Renal cortical epithelial cell (primary cell): ENCODE measurements around the gene MTFMT. TPM values are rescaled to one million over a fixed set of nuclear protein-coding genes. Genes with fewer than 3 reads are reported as not detected.
"Not testable (repeated sequence)": the region's sequence is repeated elsewhere in the genome, so short reads cannot be mapped to it uniquely, and the experiment has no call there.

Source experiments
- DNase-seq: peaks from one replicate; pipeline ENCODE4 v3.0.0-alpha.2; 2011; ENCODE audit warnings: low read depth
- total RNA-seq: library from RNA; depleted of rRNA; stranded (reverse); fragments of >200 nt; gene quantifications from 2 replicates; pipeline ENCODE4 v1.2.3, GENCODE V29; 2014

Gene MTFMT
- 22.6 and 33.7 TPM in 2 replicates for total RNA-seq

DNA sequence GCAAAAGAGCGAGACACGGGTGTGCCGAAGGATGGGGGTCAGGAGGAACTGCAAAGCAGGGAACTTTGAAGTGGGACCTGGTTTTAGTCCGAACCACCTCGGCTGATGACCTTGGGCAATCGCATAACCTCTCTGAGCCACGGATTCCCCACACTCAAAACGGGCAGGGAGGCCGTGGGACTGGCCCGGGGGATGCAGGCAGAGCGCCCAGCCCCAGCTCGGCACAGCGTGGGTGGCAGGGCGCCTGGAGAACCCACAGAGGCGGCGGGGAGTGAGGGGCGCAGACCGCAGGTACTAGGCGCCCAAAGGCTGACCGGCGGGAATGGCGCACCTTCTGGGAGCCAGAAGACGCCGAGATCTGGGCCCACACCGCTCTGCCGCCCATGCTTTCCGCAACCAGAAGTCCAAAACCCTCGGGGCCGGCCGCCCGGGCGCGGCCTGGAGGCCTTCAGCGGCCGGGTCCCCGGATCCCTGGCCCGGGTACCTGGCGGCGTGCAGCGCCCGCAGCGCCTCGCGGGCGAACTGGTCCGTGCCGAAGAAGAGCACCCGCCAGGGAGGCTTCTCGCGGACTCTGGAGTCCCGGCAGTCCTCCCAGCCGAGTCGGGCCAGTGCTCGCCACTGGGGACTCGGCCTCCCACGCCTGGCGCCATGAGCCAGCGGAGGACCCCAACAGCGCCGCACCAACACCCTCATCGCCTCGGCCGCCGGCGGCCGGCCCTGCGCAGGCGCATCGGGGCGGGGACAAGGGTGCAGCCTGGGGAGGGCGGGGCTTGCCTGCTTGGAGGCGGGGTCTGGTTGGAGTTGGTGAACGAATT, at the start of gene MTFMT:
Gene MTFMT, minus strand, starts transcription at position 719 of the 815 bp plus-strand sequence. Its CDS starts 26 bp downstream, at position 693.
- DNase-seq, result peak; percentile 43

DNA sequence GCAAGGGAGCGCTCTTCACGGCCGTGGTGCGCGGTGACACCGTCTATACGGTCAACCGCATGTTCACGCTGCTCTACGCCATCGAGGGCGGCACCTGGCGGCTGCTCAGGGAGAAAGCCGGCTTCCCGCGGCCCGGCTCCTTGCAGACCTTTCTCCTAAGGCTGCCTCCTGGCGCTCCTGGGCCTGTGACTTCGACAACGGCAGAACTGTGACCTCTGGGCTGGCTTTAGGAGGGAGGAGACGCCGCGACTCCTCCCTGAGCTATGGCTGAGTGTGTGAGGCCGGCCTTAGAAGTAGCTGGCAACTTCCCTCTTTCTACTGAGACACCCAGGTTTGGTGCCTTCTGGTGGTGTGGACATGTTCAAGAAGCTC, 48.5 kb upstream of the MTFMT start:
- DNase-seq, result peak; percentile 40

DNA sequence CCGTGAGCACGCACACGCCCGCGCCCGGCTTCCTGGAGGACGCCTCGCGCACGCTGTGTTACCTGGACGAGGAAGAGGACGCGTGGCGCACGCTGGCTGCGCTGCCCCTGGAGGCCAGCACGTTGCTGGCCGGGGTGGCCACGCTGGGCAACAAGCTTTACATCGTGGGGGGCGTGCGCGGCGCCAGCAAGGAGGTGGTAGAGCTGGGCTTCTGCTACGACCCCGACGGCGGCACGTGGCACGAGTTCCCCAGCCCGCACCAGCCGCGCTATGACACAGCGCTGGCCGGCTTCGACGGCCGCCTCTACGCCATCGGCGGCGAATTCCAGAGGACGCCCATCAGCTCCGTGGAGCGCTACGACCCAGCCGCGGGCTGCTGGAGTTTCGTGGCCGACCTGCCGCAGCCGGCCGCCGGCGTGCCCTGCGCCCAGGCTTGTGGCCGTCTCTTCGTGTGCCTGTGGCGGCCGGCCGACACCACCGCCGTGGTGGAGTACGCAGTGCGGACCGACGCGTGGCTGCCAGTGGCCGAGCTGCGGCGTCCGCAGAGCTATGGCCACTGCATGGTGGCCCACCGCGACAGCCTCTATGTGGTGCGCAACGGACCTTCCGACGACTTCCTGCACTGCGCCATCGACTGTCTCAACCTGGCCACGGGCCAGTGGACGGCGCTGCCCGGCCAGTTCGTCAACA, 48.0 kb upstream of the MTFMT start:
- no peak for DNase-seq

DNA sequence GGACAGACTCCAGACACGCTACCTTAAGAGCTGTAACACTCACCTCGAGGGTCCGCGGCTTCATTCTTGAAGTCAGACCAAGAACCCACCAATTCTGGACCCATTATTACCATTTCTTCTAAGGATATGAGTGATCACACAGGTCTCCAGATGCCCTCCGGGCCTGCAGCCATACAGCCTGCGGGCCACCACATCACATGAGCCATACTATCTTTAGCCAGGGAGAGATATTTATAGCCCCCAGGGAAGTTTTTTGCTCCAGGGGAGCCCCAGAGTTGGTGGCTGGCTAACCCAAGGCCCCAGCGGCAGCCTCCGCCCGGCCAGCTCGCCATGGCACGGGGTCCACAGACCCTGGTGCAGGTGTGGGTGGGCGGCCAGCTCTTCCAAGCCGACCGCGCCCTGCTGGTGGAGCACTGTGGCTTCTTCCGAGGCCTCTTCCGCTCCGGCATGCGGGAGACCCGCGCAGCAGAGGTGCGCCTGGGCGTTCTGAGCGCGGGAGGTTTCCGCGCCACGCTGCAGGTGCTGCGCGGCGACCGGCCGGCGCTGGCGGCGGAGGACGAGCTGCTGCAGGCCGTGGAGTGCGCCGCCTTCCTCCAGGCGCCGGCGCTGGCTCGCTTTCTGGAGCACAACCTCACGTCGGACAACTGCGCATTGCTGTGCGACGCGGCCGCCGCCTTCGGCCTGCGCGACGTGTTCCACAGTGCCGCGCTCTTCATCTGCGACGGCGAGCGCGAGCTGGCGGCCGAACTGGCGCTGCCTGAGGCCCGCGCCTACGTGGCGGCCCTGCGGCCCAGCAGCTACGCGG, 47.2 kb upstream of the MTFMT start, which contains the start of gene KBTBD13:
Gene KBTBD13, plus strand, starts transcription at position 261 of the 805 bp plus-strand sequence. Its CDS starts 70 bp downstream, at position 331.
- DNase-seq, result no peak

DNA sequence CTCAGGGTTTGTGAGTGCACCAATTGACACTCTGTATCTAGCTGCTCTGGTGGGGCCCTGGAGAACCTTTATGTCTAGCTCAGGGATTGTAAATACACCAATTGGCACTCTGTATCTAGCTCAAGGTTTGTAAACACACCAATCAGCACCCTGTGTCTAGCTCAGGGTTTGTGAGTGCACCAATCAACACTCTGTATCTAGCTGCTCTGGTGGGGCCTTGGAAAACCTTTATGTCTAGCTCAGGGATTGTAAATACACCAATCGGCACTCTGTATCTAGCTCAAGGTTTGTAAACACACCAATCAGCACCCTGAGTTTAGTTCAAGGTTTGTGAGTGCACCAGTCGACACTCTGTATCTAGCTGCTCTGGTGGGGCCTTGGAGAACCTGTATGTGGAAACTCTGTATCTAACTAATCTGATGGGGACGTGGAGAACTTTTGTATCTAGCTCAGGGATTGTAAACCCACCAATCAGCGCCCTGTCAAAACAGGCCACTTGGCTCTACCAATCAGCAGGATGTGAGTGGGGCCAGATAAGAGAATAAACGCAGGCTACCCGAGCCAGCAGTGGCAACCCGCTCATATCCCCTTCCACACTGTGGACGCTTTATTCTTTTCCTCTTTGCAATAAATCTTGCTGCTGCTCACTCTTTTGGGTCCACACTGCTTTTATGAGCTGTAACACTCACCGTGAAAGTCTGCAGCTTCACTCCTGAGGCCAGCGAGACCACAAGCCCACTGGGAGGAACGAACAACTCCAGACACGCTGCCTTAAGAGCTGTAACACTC, 46.4 kb upstream of the MTFMT start:
- not testable (repeated sequence) for DNase-seq

DNA sequence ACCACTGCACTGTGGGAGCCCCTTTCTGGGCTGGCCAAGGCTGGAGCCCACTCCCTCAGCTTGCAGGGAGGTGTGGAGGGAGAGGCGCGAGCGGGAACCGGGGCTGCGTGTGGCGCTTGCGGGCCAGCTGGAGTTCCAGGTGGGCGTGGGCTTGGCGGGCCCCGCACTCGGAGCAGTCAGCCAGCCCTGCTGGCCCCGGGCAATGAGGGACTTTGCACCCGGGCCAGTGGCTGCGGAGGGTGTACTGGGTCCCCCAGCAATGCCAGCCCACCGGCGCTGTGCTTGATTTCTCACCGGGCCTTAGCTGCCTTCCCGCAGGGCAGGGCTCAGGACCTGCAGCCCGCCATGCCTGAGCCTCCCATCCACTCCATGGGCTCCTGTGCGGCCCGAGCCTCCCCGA, 45.5 kb upstream of the MTFMT start:
- not testable (repeated sequence) for DNase-seq

DNA sequence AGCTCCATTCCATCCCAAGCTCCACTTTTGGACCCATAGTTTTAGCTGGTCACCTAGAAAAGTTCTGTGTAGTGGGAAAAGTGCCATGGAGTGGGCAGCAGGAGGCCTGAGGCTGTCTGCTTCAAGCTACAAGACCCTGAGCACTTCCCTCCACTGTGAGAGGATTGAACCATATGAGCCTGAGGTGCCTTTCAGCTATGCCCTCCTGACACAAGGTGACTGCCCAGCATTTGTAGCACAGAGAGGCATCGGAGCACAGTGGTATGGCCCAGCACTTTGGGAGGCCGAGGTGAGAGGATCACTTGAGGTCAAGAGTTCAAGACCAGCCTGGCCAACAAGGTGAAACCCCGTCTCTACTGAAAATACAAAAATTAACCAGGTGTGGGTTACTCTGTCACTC, 43.2 kb upstream of the MTFMT start:
- DNase-seq, result no peak

DNA sequence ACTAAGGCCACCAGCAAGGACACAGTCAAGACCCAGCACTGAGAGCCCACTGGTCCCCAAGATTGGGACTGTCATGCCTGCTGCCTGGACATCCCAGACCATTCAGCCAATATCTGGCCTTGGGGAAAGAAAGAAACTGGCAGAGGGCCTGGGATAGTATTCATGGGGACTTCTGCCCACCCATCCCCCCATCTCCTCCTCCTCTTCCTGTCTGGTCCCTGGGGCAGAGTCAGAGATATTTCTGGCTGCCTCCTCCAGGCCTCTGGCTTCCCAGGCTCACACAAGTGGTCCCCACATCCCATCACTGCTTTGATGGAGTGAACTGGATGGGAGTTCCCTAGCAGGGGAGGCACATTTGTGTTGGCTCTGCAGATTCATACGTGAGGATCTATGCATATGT, 42.6 kb upstream of the MTFMT start:
- DNase-seq, result no peak

DNA sequence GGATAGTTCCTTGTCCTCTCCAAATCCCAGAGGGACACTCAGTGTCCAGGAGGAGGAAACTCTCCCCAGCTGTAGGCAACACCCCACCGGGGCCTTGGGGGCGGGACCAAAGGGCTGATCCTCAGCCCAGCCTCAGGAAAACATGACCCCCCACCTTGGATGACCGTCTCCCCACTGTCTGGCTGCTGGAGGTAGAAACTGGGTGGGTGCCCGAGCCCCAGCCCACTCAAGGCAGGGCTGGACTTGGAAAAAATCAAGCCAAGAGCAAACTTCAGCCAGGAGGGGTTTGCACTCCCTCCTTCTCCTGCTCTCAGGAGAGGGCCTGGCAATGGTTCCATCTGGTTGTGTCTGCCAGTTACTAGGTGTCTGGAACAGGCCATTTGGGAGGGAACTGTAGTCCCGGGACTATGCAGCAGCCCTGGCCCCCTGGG, 42.0 kb upstream of the MTFMT start:
- no peak for DNase-seq

DNA sequence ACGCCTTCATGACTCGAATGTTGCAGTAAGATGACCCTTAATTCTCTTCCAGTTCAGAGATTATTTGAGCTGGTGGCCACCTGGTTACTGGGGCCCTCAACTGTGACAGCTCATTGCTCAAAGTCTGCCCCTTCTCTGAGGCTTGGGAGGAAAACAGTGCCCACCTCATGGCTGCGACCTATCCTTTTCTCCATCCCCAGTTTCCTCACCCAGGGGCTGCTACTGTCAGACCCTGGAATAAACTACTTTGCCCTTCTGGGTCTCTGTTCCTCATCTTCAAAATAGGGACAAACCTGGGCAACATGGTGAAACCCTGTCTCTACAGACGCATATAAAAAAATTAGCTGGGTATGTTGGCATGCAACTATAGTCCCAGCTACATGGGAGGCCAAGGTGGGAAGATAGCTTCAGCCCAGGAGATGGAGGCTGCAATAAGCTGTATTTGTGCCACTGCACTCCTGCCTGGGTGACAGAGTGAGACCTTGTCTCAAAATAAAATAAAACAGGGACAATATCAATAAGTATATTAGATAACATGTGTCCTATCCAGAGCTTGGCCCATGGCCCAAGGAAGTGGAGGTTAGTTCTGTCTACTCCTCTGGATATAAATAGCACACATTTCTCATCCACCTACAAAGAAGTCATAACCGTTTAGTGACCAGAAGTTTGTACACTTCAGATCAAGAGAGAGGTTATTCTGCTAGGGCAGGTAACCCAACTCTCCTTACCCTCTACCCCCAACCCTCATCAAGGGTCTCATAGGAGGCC, 40.5 kb upstream of the MTFMT start:
- no peak for DNase-seq

DNA sequence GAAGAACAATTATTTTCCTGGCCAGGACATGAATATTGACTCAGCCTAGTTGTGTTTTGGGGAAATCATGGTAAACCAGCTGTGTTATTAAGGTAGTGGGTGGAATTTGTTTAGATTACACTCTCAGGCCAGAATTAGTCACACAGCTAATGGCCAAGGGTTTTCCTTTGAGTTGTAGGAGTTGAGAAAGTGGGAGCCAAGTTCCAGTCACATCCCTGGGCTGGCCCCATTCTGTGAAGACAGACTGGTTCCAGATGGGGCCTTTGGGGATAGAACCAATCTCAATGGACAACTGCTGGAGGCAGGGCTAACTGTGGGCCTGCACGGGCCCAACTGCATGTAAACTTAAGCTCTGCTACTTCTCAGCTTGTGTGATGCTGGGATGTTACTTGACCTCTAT, 39.7 kb upstream of the MTFMT start:
- peak; percentile 76 for DNase-seq

DNA sequence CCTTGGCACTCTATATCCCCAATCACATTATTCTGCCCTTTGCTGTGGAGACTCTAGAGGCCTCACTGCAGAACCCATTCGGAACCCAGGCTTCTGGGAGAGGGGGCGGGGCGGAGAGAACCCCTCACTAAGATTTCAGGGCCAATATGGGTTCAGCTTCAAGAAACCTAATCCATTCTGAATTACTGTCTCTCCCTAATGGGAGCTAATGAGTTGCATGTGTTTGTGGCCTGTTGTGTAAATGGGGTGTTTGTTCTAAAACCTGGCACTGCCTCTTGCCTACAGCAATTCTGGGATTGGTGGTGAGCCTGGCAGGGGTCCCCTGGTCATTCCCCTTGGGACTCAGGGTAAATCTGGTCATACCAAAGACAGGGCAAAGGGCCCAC, 39.0 kb upstream of the MTFMT start:
- DNase-seq, result no peak

DNA sequence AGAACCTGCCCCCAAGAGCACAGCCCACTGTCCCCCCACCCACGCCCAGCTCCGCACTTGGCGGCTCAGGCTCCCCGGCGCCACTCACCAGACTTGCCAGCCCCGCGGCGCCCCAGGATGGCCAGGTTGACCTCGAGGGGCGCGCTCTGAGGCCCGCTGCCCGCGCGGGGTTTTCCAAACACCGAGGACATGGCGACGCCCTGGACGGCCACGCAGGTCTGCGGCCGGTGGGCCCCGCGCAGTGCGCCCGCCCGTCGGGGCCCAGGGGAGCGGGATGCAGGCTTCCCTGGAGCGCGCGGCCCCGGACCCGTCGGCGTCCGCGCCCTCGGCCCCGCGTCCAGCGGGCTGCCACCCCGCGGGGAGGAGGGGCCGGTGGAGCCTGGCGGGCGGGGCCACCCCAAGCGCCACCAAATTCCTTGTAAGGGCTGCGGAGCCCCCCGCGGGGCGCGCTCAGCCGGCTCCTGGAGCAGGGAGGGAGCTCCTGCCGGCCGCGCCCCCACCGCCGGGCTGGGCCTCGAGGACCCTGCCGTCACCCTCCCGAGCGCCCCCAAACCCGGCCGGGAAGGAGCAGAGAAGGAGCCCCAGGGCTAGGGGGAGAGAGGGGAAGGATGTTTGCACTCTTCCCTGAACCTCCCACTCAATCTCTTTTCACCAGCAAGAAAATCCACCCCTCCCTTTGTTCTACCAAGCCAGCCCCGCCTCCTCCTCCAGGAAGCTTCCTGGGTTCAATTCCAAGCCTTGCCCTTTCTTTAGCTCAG, 38.4 kb upstream of the MTFMT start, which contains the start of gene RASL12:
Gene RASL12, minus strand, starts transcription at position 347 of the 758 bp plus-strand sequence. Its CDS starts 156 bp downstream, at position 191.
- DNase-seq, result no peak

DNA sequence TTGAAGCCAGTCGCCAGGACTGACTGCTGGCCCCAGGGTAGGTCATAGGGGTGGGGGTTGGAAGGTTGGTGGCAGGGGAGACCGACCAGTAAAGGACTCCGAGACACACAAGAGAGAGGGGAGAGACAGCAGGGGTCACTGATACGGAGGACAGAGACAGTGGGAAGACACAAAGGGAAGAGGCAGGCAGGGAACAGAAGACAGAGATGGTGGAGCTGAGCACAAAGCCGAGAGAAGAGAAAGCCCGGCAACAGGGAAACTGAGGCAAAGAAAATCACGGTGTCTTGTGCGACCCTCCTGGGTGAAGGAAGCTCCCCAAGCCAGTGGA, 37.8 kb upstream of the MTFMT start:
- no peak for DNase-seq

DNA sequence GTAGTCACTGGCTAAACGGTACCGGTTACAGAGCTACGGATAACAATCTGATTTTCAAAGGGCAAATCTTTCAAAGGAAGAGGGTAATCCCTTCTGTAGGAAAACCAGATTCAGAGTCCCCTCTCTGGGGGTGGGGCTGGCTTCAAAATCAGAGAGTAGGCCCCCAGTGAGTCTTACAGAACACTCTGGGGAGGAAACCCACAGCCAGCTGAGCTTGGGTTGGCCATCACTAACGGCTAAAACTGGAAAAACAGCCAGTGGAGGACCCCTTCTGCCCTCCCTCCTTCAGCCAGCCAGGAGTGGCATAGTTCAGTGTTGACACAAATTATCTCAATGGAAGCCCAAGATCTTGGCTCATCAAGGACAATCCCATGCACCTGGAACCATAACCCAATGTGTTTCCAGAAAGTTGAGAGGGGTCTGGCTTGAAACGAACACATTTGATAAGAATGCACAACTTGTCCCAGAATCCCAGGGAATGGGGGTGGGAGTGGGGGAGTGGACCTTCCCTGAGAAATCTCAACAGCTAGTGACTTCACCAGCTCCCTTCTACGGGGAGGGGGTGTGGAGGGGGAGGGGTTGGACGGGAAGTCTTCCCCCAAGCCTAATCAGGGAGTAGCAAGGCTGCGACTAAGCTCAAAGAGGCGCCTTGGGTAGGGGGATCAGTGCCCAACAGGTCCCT, 37.3 kb upstream of the MTFMT start:
- DNase-seq, result no peak

DNA sequence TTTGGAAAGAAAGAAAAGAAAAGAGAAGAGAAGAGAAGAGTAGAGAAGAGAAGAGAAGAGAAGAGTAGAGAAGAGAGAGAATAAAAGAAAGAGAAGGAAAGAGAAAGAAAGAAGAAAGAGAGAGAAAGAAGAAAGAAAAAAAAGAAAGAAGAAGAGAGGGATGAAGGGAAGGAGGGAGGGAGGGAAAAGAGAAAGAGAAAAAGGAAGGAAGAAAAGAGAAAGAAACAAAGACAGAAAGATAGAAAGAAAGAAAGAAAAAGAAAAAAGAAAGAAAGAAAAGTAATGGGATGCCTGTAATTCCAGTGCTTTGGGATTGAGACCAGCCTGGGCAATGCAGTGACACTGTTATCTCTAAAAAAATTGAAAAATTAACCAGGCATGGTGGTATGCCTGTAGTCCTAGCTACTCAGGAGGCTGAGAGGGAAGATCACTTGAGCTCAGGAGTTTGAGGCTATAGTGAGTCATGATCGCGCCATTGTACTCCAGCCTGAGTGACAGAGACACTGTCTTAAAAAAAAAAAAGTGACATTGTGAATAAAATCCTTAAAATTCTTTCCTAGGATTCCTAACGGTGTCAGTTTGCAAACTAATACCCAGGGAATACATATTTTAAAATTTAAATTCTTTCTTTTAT, 36.7 kb upstream of the MTFMT start:
- DNase-seq, result no peak

DNA sequence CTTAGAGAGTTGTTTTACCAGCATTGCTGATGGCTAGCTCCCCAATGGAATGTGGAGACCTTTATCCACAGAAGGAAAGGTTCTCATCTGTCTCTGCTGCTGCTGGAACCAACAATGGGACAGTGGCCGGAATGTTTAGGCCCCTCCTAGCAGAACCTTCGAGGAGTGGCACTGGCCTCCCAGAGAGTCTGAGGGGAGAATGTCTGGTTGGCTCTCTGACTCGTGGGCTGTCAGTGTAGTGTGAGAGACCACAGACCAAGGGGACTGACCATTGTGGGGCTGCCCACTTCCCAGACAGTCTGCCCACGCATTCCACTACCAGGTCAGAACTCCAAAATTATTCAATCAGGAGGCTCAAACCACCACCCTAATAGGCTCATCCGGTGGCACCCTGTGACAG, 33.3 kb upstream of the MTFMT start:
- no peak for DNase-seq

DNA sequence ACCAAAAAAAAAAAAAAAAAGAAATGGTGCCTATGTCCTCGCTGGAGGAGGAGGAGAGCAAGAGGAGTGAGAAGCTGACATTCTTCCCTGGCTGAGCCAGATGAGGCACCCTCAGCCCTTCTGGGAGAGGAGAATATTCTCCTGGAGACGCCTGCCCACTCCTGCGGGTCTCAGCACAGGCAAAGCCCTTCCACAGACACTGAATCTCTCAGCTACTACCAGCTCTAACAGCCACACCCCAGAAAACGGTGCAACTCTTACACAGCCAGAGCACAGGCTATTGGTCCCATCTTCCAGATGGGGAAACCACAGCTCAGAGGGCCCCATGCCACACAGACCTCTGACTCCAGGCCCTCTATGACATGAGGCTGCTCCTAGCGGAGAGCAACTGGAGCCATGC, 32.6 kb upstream of the MTFMT start:
- DNase-seq, result no peak
